Neural progenitor cell (in vitro differentiated cells): ENCODE measurements around the gene PEPD. TPM values are rescaled to one million over a fixed set of nuclear protein-coding genes. Genes with fewer than 3 reads are reported as not detected.

Experiments
- DNase-seq: peaks from one replicate; pipeline ENCODE4 v3.0.0-alpha.2; 2016; ENCODE audit warnings: low spot score
- H2AFZ ChIP-seq: fragments of 200-600 bp; sonication (generic); replicated peaks from 2 replicates; pipeline ENCODE4 v1.6.1; 2016; ENCODE audit warnings: antibody characterized with exemption
- H3F3A ChIP-seq: fragments of 200-600 bp; sonication (generic); 2 replicates; pipeline ENCODE4 v1.6.1; 2016; ENCODE audit warnings: antibody characterized with exemption, low read depth
- H3K27ac ChIP-seq: fragments of 200-600 bp; sonication (generic); 2 replicates; pipeline ENCODE4 v1.5.1; 2016; ENCODE audit warnings: mild to moderate bottlenecking
- H3K27me3 ChIP-seq: fragments of 200-600 bp; sonication (generic); 2 replicates; pipeline ENCODE4 v1.6.1; 2016; ENCODE audit warnings: mild to moderate bottlenecking, moderate library complexity
- H3K36me3 ChIP-seq: fragments of 200-600 bp; sonication (generic); 2 replicates; pipeline ENCODE4 v1.5.1; 2016
- H3K4me1 ChIP-seq: fragments of 200-600 bp; sonication (generic); 2 replicates; pipeline ENCODE4 v1.6.1; 2016; ENCODE audit warnings: mixed run types
- H3K4me2 ChIP-seq: fragments of 200-600 bp; sonication (generic); 2 replicates; pipeline ENCODE4 v1.6.1; 2016
- H3K4me3 ChIP-seq: fragments of 200-600 bp; sonication (generic); 2 replicates; pipeline ENCODE4 v1.5.1; 2016
- H3K79me2 ChIP-seq: fragments of 200-600 bp; sonication (generic); 2 replicates; pipeline ENCODE4 v1.6.1; 2016; ENCODE audit warnings: low read depth
- H3K9ac ChIP-seq: fragments of 200-600 bp; sonication (generic); 2 replicates; pipeline ENCODE4 v1.6.1; 2016
- H3K9me3 ChIP-seq: fragments of 200-600 bp; sonication (generic); 2 replicates; pipeline ENCODE4 v1.5.1; 2016; ENCODE audit warnings: low read depth
- H4K20me1 ChIP-seq: fragments of 200-600 bp; sonication (generic); 2 replicates; pipeline ENCODE4 v1.6.1; 2016; ENCODE audit warnings: low read depth
- H3K27ac Mint-ChIP-seq: 3 replicates; pipeline ENCODE4 v1.8.0; 2021; ENCODE audit warnings: mixed read lengths
- H3K27me3 Mint-ChIP-seq: 2 replicates; pipeline ENCODE4 v1.8.0; 2022; ENCODE audit warnings: low read depth, mild to moderate bottlenecking, inconsistent platforms, moderate library complexity, mixed read lengths; ENCODE audit not compliant: insufficient read depth
- H3K36me3 Mint-ChIP-seq: 3 replicates; pipeline ENCODE4 v1.8.0; 2021; ENCODE audit warnings: mixed read lengths
- H3K4me1 Mint-ChIP-seq: 3 replicates; pipeline ENCODE4 v1.8.0; 2021; ENCODE audit warnings: mixed read lengths
- H3K4me3 Mint-ChIP-seq: 3 replicates; pipeline ENCODE4 v1.8.0; 2021; ENCODE audit warnings: mild to moderate bottlenecking, moderate library complexity, mixed read lengths
- H3K9me3 Mint-ChIP-seq: 3 replicates; pipeline ENCODE4 v1.8.0; 2020; ENCODE audit warnings: mixed read lengths
- CTCF ChIP-seq: fragments of 200-600 bp; sonication (generic); IDR thresholded peaks from 2 replicates; pipeline ENCODE4 v1.5.1; 2017; ENCODE audit warnings: antibody characterized with exemption, mild to moderate bottlenecking
- EZH2 ChIP-seq: fragments of 200-600 bp; sonication (generic); IDR thresholded peaks from 2 replicates; pipeline ENCODE4 v1.6.1; 2017; ENCODE audit warnings: antibody characterized with exemption, mild to moderate bottlenecking, moderate library complexity
- EZH2phosphoT487 ChIP-seq: fragments of 200-600 bp; sonication (generic); IDR thresholded peaks from 2 replicates; pipeline ENCODE4 v1.6.1; 2017; ENCODE audit warnings: antibody characterized with exemption
- total RNA-seq: library from RNA; depleted of rRNA; stranded (reverse); fragments of >200 nt; gene quantifications from 2 replicates; pipeline ENCODE4 v1.2.3, GENCODE V29; 2015; ENCODE audit warnings: low replicate concordance

Gene PEPD
- total RNA-seq, 1 donor from 2014 or later: 47.0 TPM

DNA sequence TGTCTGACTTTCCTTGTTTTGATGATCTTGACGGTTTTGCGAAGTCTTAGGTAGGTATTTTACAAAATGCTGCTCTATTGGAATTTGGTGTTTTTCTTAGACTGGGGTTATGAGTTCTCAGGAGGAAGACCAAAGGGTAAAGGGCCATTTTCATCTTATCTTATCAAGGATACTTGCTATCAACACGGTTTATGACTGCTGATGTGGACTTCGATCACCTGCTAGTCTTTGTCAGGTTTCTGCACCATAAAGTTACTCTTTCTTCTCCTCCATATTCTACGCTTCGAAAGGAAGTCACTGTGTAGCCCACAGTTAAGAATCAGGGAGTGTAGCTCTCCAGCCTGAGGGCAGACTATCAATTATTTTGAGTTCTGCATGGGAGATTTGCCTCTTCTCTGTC lies 155.5 kb downstream of the PEPD start:
- no peaks in the 10 kb centered on the region for H3K9me3 Mint-ChIP-seq
- no peaks in the 10 kb centered on the region for H3K36me3 Mint-ChIP-seq
- H3K4me1 ChIP-seq: no peaks in the 10 kb centered on the region
- no peaks in the 10 kb centered on the region for H3K79me2 ChIP-seq
- H3K9me3 ChIP-seq: no peaks in the 10 kb centered on the region
- no peak overlapping the region for H3K9ac ChIP-seq
- H3K27ac Mint-ChIP-seq: no peak overlapping the region
- no peaks in the 10 kb centered on the region for H3K36me3 ChIP-seq
- no peak overlapping the region for H3K4me2 ChIP-seq
- no peaks in the 10 kb centered on the region for H4K20me1 ChIP-seq
- no peaks in the 10 kb centered on the region for H3K4me1 Mint-ChIP-seq
- no peaks in the 10 kb centered on the region for H3K27me3 ChIP-seq
- H3F3A ChIP-seq: no peaks in the 10 kb centered on the region
- DNase-seq: no peak
- no peak overlapping the region for H2AFZ ChIP-seq
- no peak overlapping the region for H3K4me3 ChIP-seq
- no peak overlapping the region for H3K4me3 Mint-ChIP-seq
- peaks cover 10% of the 10 kb centered on the region for H3K27me3 Mint-ChIP-seq
- no peak overlapping the region for H3K27ac ChIP-seq
- TF ChIP-seq CTCF: no peak
- no peak for TF ChIP-seq EZH2phosphoT487
- TF ChIP-seq EZH2: no peak

- Mint-ChIP-seq H3K36me3 (no peaks in the 10 kb centered on the region), H3K9me3 (no peaks in the 10 kb centered on the region), H3K27ac (no peak overlapping the region), H3K4me1 (no peaks in the 10 kb centered on the region), H3K4me3 (no peak overlapping the region), H3K27me3 (peaks cover 10% of the 10 kb centered on the region)
- Histone ChIP-seq H3K27me3 (no peaks in the 10 kb centered on the region), H3K79me2 (no peaks in the 10 kb centered on the region), H3K27ac (no peak overlapping the region), H3K4me2 (no peak overlapping the region), H2AFZ (no peak overlapping the region), H4K20me1 (no peaks in the 10 kb centered on the region), H3F3A (no peaks in the 10 kb centered on the region), H3K4me1 (no peaks in the 10 kb centered on the region), H3K4me3 (no peak overlapping the region), H3K36me3 (no peaks in the 10 kb centered on the region), H3K9ac (no peak overlapping the region), H3K9me3 (no peaks in the 10 kb centered on the region)
- TF ChIP-seq EZH2 (no peak), CTCF (no peak), EZH2phosphoT487 (no peak)
- DNase-seq: no peak
These were observed 155.9 kb downstream of the PEPD start for GRCh38 chr19:33365691-33366090.

- Mint-ChIP-seq H3K27me3 (peaks cover 14% of the 10 kb centered on the region), H3K36me3 (no peaks in the 10 kb centered on the region), H3K4me3 (no peak overlapping the region), H3K27ac (no peak overlapping the region), H3K9me3 (no peaks in the 10 kb centered on the region), H3K4me1 (no peaks in the 10 kb centered on the region)
- H4K20me1 ChIP-seq: no peaks in the 10 kb centered on the region
- no peak overlapping the region for H3K27ac ChIP-seq
- H3K9me3 ChIP-seq: no peaks in the 10 kb centered on the region
- no peak overlapping the region for H3K4me3 ChIP-seq
- H3K27me3 ChIP-seq: no peaks in the 10 kb centered on the region
- H3K4me2 ChIP-seq: no peak overlapping the region
- TF ChIP-seq CTCF (no peak), EZH2phosphoT487 (no peak), EZH2 (no peak)
- no peak overlapping the region for H3K9ac ChIP-seq
- no peaks in the 10 kb centered on the region for H3K36me3 ChIP-seq
- H3F3A ChIP-seq: no peaks in the 10 kb centered on the region
- DNase-seq: no peak
- H3K4me1 ChIP-seq: no peaks in the 10 kb centered on the region
- H3K79me2 ChIP-seq: no peaks in the 10 kb centered on the region
- H2AFZ ChIP-seq: no peak overlapping the region
These were observed 158.1 kb downstream of the PEPD start for GRCh38 chr19:33363476-33363875.
